Neuronal stem cell (in vitro differentiated cells): Measurements from ENCODE around the gene PLEKHH3.
A peak's percentile ranks its signal among the peaks of the same experiment; 100 is the strongest.

Source experiments
- DNase-seq: peaks from one replicate; pipeline ENCODE4 v3.0.0-alpha.2; 2013; ENCODE audit warnings: low spot score
- H2AFZ ChIP-seq: one replicate; pipeline ENCODE4 v1.6.1; 2013; ENCODE audit warnings: mild to moderate bottlenecking, low read length, inconsistent platforms
- H2AK5ac ChIP-seq: 2 replicates; pipeline ENCODE4 v1.6.1; 2013; ENCODE audit warnings: low read depth, mild to moderate bottlenecking, inconsistent platforms, low read length, moderate library complexity, mixed read lengths
- H2BK120ac ChIP-seq: 2 replicates; pipeline ENCODE4 v1.6.1; 2013; ENCODE audit warnings: low read depth, mild to moderate bottlenecking, inconsistent platforms, low read length, moderate library complexity, mixed read lengths
- H2BK12ac ChIP-seq: one replicate; pipeline ENCODE4 v1.6.1; 2013; ENCODE audit warnings: low read length, inconsistent platforms
- H2BK15ac ChIP-seq: 2 replicates; pipeline ENCODE4 v1.6.1; 2013; ENCODE audit warnings: mild to moderate bottlenecking, low read length, inconsistent platforms, mixed read lengths
- H2BK5ac ChIP-seq: one replicate; pipeline ENCODE4 v1.6.1; 2013; ENCODE audit warnings: inconsistent platforms, mild to moderate bottlenecking, low read length, moderate library complexity
- H3K14ac ChIP-seq: one replicate; pipeline ENCODE4 v1.6.1; 2013; ENCODE audit warnings: low read length, inconsistent platforms
- H3K18ac ChIP-seq: 2 replicates; pipeline ENCODE4 v1.6.1; 2013; ENCODE audit warnings: low read length, inconsistent platforms
- H3K23ac ChIP-seq: 2 replicates; pipeline ENCODE4 v1.6.1; 2013; ENCODE audit warnings: low read depth, mild to moderate bottlenecking, mixed read lengths, low read length, inconsistent platforms; ENCODE audit not compliant: poor library complexity
- H3K27ac ChIP-seq: replicated peaks from 3 replicates; pipeline ENCODE4 v1.5.1; 2013; ENCODE audit warnings: low read length, inconsistent platforms
- H3K27me3 ChIP-seq, 3 experiments: 2 replicates each; pipeline ENCODE4 v1.6.1; 2013; ENCODE audit warnings: low read length in 3 of 3, mild to moderate bottlenecking in 2 of 3, inconsistent platforms in 1 of 3, low read depth in 1 of 3, mixed read lengths in 1 of 3, moderate library complexity in 1 of 3; ENCODE audit not compliant: control insufficient read depth in 3 of 3, insufficient read depth in 3 of 3
- H3K36me3 ChIP-seq, 2 donors: replicated peaks in 1 of 2; 2 replicates each; pipeline ENCODE4 v1.6.1; 2013; ENCODE audit warnings: low read length in 2 of 2; ENCODE audit not compliant: control insufficient read depth in 2 of 2, insufficient read depth in 2 of 2
- H3K4ac ChIP-seq: 2 replicates; pipeline ENCODE4 v1.6.1; 2013; ENCODE audit warnings: inconsistent platforms, mild to moderate bottlenecking, low read length, moderate library complexity
- H3K4me1 ChIP-seq, 2 donors: 1 replicate in 1 of 2; 2 replicates in 1 of 2; pipeline ENCODE4 v1.6.1; 2013; ENCODE audit warnings: low read length in 2 of 2, low read depth in 1 of 2; ENCODE audit not compliant: control insufficient read depth in 2 of 2, insufficient read depth in 1 of 2
- H3K4me2 ChIP-seq: one replicate; pipeline ENCODE4 v1.6.1; 2013; ENCODE audit warnings: mild to moderate bottlenecking, low read length, inconsistent platforms; ENCODE audit not compliant: insufficient read depth, poor library complexity, severe bottlenecking
- H3K4me3 ChIP-seq, 2 donors: 2 replicates each; pipeline ENCODE4 v1.5.1; 2013; ENCODE audit warnings: low read length in 2 of 2, mild to moderate bottlenecking in 2 of 2, inconsistent platforms in 1 of 2, moderate library complexity in 1 of 2
- H3K79me1 ChIP-seq: one replicate; pipeline ENCODE4 v1.6.1; 2013; ENCODE audit warnings: low read depth, mild to moderate bottlenecking, inconsistent platforms, low read length, moderate library complexity
- H3K9ac ChIP-seq: one replicate; pipeline ENCODE4 v1.6.1; 2013; ENCODE audit warnings: mild to moderate bottlenecking, low read depth, low read length, inconsistent platforms; ENCODE audit not compliant: poor library complexity
- H3K9me3 ChIP-seq, 2 donors: replicated peaks in 1 of 2; 2 replicates each; pipeline versions ENCODE3 to v1.6.1; 2013; ENCODE audit warnings: low read length in 2 of 2, mild to moderate bottlenecking in 2 of 2, inconsistent platforms in 1 of 2, low read depth in 1 of 2, mixed read lengths in 1 of 2, moderate library complexity in 1 of 2; ENCODE audit not compliant: control insufficient read depth in 2 of 2, insufficient read depth in 1 of 2
- H4K8ac ChIP-seq: one replicate; pipeline ENCODE4 v1.6.1; 2013; ENCODE audit warnings: low read depth, mild to moderate bottlenecking, inconsistent platforms, low read length, moderate library complexity
- H4K91ac ChIP-seq: one replicate; pipeline ENCODE4 v1.6.1; 2013; ENCODE audit warnings: low read length, low read depth, mild to moderate bottlenecking, inconsistent platforms; ENCODE audit not compliant: poor library complexity
- WGBS, 2 donors: extraction: QIAGEN DNeasy Blood & Tissue Kit; methylation state at CpG; one replicate each; pipeline ENCODE4 v1.1.7; 2013; ENCODE audit warnings: missing lambda C conversion rate in 2 of 2, mixed read lengths in 1 of 2; ENCODE audit not compliant: insufficient read length in 2 of 2, insufficient replicate concordance in 1 of 2; ENCODE audit errors: extremely low coverage in 2 of 2; 5-methylcytosine and 5-hydroxymethylcytosine counted together

The PLEKHH3 gene

GRCh38 chr17:42699415-42699740 is 22.6 kb upstream of the PLEKHH3 start:
- no peak overlapping the region for H2AFZ ChIP-seq
- H4K8ac ChIP-seq, result no peak overlapping the region
- WGBS, 2 donors, result no CpG with 5 or more reads among the region's 4 CpGs
- no peak overlapping the region for H3K4me2 ChIP-seq
- H2BK5ac ChIP-seq, result no peak overlapping the region
- H3K18ac ChIP-seq, result no peak overlapping the region
- H3K9ac ChIP-seq, result no peak overlapping the region
- H3K14ac ChIP-seq, result no peak overlapping the region
- no peaks in the 10 kb centered on the region for H3K27me3 ChIP-seq
- peaks cover 0 to 3% of the 10 kb centered on the region in 2 donors for H3K4me1 ChIP-seq
- H3K4me3 ChIP-seq, result no peak overlapping the region
- H3K23ac ChIP-seq, result peak overlapping the region; percentile 69
- peak overlapping the region; percentile 22 for H3K27ac ChIP-seq
- H2AK5ac ChIP-seq, result no peak overlapping the region
- no peak for DNase-seq
- peaks cover 34 to 93% of the 10 kb centered on the region in 2 donors for H3K36me3 ChIP-seq
- no peak overlapping the region for H2BK120ac ChIP-seq
- no peaks in the 10 kb centered on the region for H3K79me1 ChIP-seq
- no peak overlapping the region for H2BK12ac ChIP-seq
- H3K9me3 ChIP-seq, result no peaks in the 10 kb centered on the region
- H4K91ac ChIP-seq, result no peak overlapping the region
- H3K4ac ChIP-seq, result no peak overlapping the region
- H2BK15ac ChIP-seq, result no peak overlapping the region

GRCh38 chr17:42698736-42699414 is 22.1 kb upstream of the PLEKHH3 start:
- Histone ChIP-seq H3K79me1 (no peaks in the 10 kb centered on the region), H3K27ac (peak overlapping the region; percentile 22), H2BK15ac (no peak overlapping the region), H3K14ac (no peak overlapping the region), H2BK12ac (no peak overlapping the region), H3K4me3 (no peak overlapping the region), H3K23ac (peak overlapping the region; percentile 69), H2BK120ac (no peak overlapping the region), H2BK5ac (no peak overlapping the region), H4K91ac (no peak overlapping the region), H3K27me3 (no peaks in the 10 kb centered on the region), H3K36me3 (peaks cover 33 to 95% of the 10 kb centered on the region in 2 donors), H3K4me2 (no peak overlapping the region), H4K8ac (no peak overlapping the region), H3K9ac (no peak overlapping the region), H2AFZ (no peak overlapping the region), H3K18ac (no peak overlapping the region), H3K4ac (no peak overlapping the region), H3K4me1 (peaks cover 0 to 3% of the 10 kb centered on the region in 2 donors), H2AK5ac (no peak overlapping the region), H3K9me3 (no peaks in the 10 kb centered on the region)
- WGBS, 2 donors, result no CpG with 5 or more reads among the region's 2 CpGs
- DNase-seq, result no peak

DNA sequence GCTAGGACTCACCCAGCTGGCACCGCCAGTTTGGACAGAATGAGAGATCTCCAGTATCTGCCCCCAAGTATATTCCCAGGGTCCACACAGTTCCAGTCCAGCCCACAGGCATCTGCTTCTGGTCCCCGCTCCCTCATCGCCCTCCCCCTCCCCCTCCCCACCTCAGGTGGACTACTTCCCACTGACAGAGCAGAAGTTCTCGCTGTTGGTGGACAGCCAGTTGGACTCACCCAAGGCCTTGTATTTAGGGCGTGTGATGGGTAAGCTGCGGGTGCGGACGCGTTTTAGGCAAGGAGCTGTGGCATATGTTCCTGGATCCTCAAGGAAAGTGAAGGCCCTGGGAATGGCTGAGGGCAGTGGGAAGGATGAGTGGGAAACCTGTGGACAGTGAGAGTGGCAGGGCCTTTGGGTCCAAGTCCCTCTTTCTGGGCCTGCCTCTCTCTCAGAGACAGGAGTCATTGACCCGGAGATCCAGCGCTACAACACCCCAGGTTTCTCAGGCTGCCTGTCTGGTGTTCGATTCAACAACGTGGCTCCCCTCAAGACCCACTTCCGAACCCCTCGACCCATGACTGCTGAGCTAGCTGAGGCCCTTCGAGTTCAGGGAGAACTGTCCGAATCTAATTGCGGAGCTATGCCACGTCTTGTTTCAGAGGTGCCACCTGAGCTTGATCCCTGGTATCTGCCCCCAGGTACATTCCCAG is 20.5 kb upstream of the PLEKHH3 start:
- no peak overlapping the region for H3K27ac ChIP-seq
- no peaks in the 10 kb centered on the region for H3K27me3 ChIP-seq
- H3K4me2 ChIP-seq, result no peak overlapping the region
- H3K23ac ChIP-seq, result no peak overlapping the region
- no peak overlapping the region for H2BK12ac ChIP-seq
- no peak overlapping the region for H2BK15ac ChIP-seq
- no peak overlapping the region for H3K9ac ChIP-seq
- no peak overlapping the region for H4K8ac ChIP-seq
- H2BK120ac ChIP-seq, result no peak overlapping the region
- H3K4me1 ChIP-seq, result peaks cover 0 to 3% of the 10 kb centered on the region in 2 donors
- H4K91ac ChIP-seq, result no peak overlapping the region
- no peak overlapping the region for H2AK5ac ChIP-seq
- H3K4ac ChIP-seq, result no peak overlapping the region
- no peak for DNase-seq
- no peak overlapping the region for H3K4me3 ChIP-seq
- no peaks in the 10 kb centered on the region for H3K79me1 ChIP-seq
- no peak overlapping the region for H3K14ac ChIP-seq
- peaks cover 33 to 95% of the 10 kb centered on the region in 2 donors for H3K36me3 ChIP-seq
- no peak overlapping the region for H2BK5ac ChIP-seq
- H2AFZ ChIP-seq, result no peak overlapping the region
- no CpG with 5 or more reads among the region's 19 CpGs for WGBS, 2 donors
- H3K18ac ChIP-seq, result no peak overlapping the region
- H3K9me3 ChIP-seq, result peaks cover 0 to 2% of the 10 kb centered on the region in 2 donors

- Histone ChIP-seq H3K9me3 (peaks cover 0 to 2% of the 10 kb centered on the region in 2 donors), H3K36me3 (peaks cover 40 to 95% of the 10 kb centered on the region in 2 donors), H3K79me1 (no peaks in the 10 kb centered on the region), H3K4me2 (no peak overlapping the region), H3K4me1 (peaks cover 0 to 7% of the 10 kb centered on the region in 2 donors), H2BK5ac (no peak overlapping the region), H4K91ac (no peak overlapping the region), H2BK15ac (no peak overlapping the region), H3K23ac (no peak overlapping the region), H2AK5ac (no peak overlapping the region), H4K8ac (no peak overlapping the region), H3K14ac (no peak overlapping the region), H3K4ac (no peak overlapping the region), H2AFZ (no peak overlapping the region), H2BK120ac (no peak overlapping the region), H3K9ac (no peak overlapping the region), H3K18ac (no peak overlapping the region), H3K27me3 (no peaks in the 10 kb centered on the region), H3K27ac (no peak overlapping the region), H3K4me3 (peak overlapping the region in 1 of 2 donors; percentile 33), H2BK12ac (no peak overlapping the region)
- DNase-seq, result no peak
- WGBS, 2 donors, result no CpG with 5 or more reads among the region's 20 CpGs
Observed at GRCh38 chr17:42695500-42695899, 18.7 kb upstream of the PLEKHH3 start.
